Neural cell (in vitro differentiated cells): Measurements from ENCODE around the gene ZDHHC14. TPM values are rescaled to one million over a fixed set of nuclear protein-coding genes. Genes with fewer than 3 reads are reported as not detected.

ENCODE experiments used
- H2AFZ ChIP-seq: fragments of 200-600, 300-800 bp; sonication (generic), shearing (Covaris generic); 2 replicates; pipeline ENCODE4 v1.6.0; 2014; ENCODE audit warnings: low read depth, mild to moderate bottlenecking, antibody characterized with exemption, low read length, moderate library complexity
- H3F3A ChIP-seq: fragments of 200-600 bp; shearing (Covaris generic); 2 replicates; pipeline ENCODE4 v1.6.1; 2016; ENCODE audit warnings: mild to moderate bottlenecking, moderate library complexity, mixed read lengths, antibody characterized with exemption, low read length; ENCODE audit not compliant: insufficient read depth, poor library complexity, severe bottlenecking
- H3K27ac ChIP-seq: fragments of 200-600, 300-800 bp; sonication (generic), shearing (Covaris generic); 2 replicates; pipeline ENCODE4 v1.5.1; 2014; ENCODE audit warnings: mild to moderate bottlenecking, low read length, moderate library complexity
- H3K27me3 ChIP-seq: fragments of 300-800, 200-600 bp; sonication (generic), shearing (Covaris generic); 2 replicates; pipeline ENCODE4 v1.6.0; 2014; ENCODE audit warnings: mild to moderate bottlenecking, low read depth, low read length, moderate library complexity; ENCODE audit not compliant: insufficient read depth
- H3K36me3 ChIP-seq: fragments of 300-800, 200-600 bp; sonication (generic), shearing (Covaris generic); 2 replicates; pipeline ENCODE4 v1.5.1; 2014; ENCODE audit warnings: mild to moderate bottlenecking, antibody characterized with exemption, low read length, moderate library complexity; ENCODE audit not compliant: insufficient read depth
- H3K4me2 ChIP-seq: fragments of 300-800, 200-600 bp; sonication (generic), shearing (Covaris generic); 2 replicates; pipeline ENCODE4 v1.6.0; 2014; ENCODE audit warnings: mild to moderate bottlenecking, low read length
- H3K4me3 ChIP-seq: fragments of 300-800, 200-600 bp; sonication (generic), shearing (Covaris generic); 2 replicates; pipeline ENCODE4 v1.5.1; 2014; ENCODE audit warnings: mild to moderate bottlenecking, low read length, moderate library complexity
- H3K79me2 ChIP-seq: fragments of 200-600 bp; shearing (Covaris generic); replicated peaks from 2 replicates; pipeline ENCODE4 v1.6.0; 2014; ENCODE audit warnings: mild to moderate bottlenecking, low read length, moderate library complexity; ENCODE audit not compliant: insufficient read depth
- H3K9ac ChIP-seq: fragments of 300-800, 200-600 bp; sonication (generic), shearing (Covaris generic); 2 replicates; pipeline ENCODE4 v1.6.1; 2016; ENCODE audit warnings: mild to moderate bottlenecking, low read length, mixed read lengths
- H3K9me2 ChIP-seq: fragments of 200-600 bp; shearing (Covaris generic); 2 replicates; pipeline ENCODE4 v1.6.1; 2016; ENCODE audit warnings: mild to moderate bottlenecking, low read length, mixed read lengths; ENCODE audit not compliant: insufficient read depth
- H3K9me3 ChIP-seq: fragments of 200-600, 300-800 bp; sonication (generic), shearing (Covaris generic); 2 replicates; pipeline ENCODE4 v1.6.1; 2016; ENCODE audit warnings: mild to moderate bottlenecking, mixed run types, low read length, moderate library complexity, mixed read lengths
- H4K20me1 ChIP-seq: fragments of 200-600 bp; shearing (Covaris generic); 2 replicates; pipeline ENCODE4 v1.6.1; 2016; ENCODE audit warnings: mild to moderate bottlenecking, mixed run types; ENCODE audit not compliant: insufficient read depth
- EP300 ChIP-seq: fragments of 450-650 bp; conservative IDR thresholded peaks from 2 replicates; pipeline ENCODE4 v1.6.1; 2014; ENCODE audit warnings: antibody characterized with exemption, mild to moderate bottlenecking, moderate library complexity; ENCODE audit not compliant: poor library complexity, severe bottlenecking
- EZH2 ChIP-seq: fragments of 200-600, 300-800 bp; shearing (Covaris generic), sonication (generic); IDR thresholded peaks from 2 replicates; pipeline ENCODE4 v1.6.1; 2014; ENCODE audit warnings: antibody characterized with exemption, low read length, borderline replicate concordance, mild to moderate bottlenecking; ENCODE audit not compliant: insufficient read depth, poor library complexity, severe bottlenecking
- MXI1 ChIP-seq: fragments of 450-650 bp; conservative IDR thresholded peaks from 2 replicates; pipeline ENCODE4 v1.6.1; 2014; ENCODE audit warnings: antibody characterized with exemption, mild to moderate bottlenecking; ENCODE audit not compliant: poor library complexity, severe bottlenecking
- POLR2AphosphoS5 ChIP-seq: IDR thresholded peaks from 2 replicates; pipeline ENCODE4 v1.6.1; 2012
- RAD21 ChIP-seq: fragments of 450-650 bp; conservative IDR thresholded peaks from 2 replicates; pipeline ENCODE4 v1.6.1; 2014; ENCODE audit warnings: antibody characterized with exemption, mild to moderate bottlenecking, moderate library complexity
- SMC3 ChIP-seq: fragments of 450-650 bp; conservative IDR thresholded peaks from 2 replicates; pipeline ENCODE4 v1.6.1; 2014; ENCODE audit warnings: antibody characterized with exemption, mild to moderate bottlenecking, moderate library complexity; ENCODE audit not compliant: poor library complexity
- TAF1 ChIP-seq: IDR thresholded peaks from 2 replicates; pipeline ENCODE4 v1.6.1; 2012; ENCODE audit warnings: low read depth
- polyA plus RNA-seq: library from polyadenylated mRNA; depleted of rRNA; stranded (reverse); fragments of >200 nt; gene quantifications from 2 replicates; pipeline ENCODE4 v1.2.3, GENCODE V29; 2014
- TF ChIP-seq, protein P1 (sequence below): fragments of 450-650 bp; IDR thresholded peaks from 2 replicates; pipeline ENCODE4 v1.5.1; 2014; ENCODE audit warnings: antibody characterized with exemption, mild to moderate bottlenecking, moderate library complexity; ENCODE audit not compliant: poor library complexity, severe bottlenecking
- TF ChIP-seq, protein P2 (sequence below): IDR thresholded peaks from 2 replicates; pipeline ENCODE4 v1.6.1; 2012; ENCODE audit warnings: borderline replicate concordance

ZDHHC14 gene
- polyA plus RNA-seq, 1 donor from 2014 or later, result 4.1 TPM

DNA sequence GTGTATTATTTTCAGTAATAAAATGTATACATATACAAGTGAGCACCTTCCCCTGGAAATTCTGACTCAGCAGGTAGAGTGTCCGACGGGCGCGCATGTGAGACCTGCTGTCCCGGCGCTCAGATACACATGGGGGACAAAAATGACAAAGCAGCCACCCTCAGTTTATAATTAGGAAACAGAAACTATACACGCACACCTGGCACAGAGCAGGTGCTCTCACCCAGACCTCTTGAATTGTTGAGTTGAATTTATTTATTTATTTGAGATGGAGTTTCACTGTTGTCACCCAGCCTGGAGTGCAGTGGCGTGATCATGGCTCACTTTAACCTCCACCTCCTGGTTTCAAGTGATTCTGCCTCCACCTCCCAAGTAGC is 180.4 kb downstream of the ZDHHC14 start:
- H3K9me3 ChIP-seq, result no peaks in the 10 kb centered on the region
- H3K27me3 ChIP-seq, result no peaks in the 10 kb centered on the region
- no peak for TF ChIP-seq SMC3
- TF ChIP-seq RAD21, result no peak
- TF ChIP-seq, protein P1, sequence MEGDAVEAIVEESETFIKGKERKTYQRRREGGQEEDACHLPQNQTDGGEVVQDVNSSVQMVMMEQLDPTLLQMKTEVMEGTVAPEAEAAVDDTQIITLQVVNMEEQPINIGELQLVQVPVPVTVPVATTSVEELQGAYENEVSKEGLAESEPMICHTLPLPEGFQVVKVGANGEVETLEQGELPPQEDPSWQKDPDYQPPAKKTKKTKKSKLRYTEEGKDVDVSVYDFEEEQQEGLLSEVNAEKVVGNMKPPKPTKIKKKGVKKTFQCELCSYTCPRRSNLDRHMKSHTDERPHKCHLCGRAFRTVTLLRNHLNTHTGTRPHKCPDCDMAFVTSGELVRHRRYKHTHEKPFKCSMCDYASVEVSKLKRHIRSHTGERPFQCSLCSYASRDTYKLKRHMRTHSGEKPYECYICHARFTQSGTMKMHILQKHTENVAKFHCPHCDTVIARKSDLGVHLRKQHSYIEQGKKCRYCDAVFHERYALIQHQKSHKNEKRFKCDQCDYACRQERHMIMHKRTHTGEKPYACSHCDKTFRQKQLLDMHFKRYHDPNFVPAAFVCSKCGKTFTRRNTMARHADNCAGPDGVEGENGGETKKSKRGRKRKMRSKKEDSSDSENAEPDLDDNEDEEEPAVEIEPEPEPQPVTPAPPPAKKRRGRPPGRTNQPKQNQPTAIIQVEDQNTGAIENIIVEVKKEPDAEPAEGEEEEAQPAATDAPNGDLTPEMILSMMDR, result no peak
- no peak for TF ChIP-seq EZH2
- no peak for TF ChIP-seq MXI1
- TF ChIP-seq POLR2AphosphoS5, result no peak
- TF ChIP-seq, protein P2, sequence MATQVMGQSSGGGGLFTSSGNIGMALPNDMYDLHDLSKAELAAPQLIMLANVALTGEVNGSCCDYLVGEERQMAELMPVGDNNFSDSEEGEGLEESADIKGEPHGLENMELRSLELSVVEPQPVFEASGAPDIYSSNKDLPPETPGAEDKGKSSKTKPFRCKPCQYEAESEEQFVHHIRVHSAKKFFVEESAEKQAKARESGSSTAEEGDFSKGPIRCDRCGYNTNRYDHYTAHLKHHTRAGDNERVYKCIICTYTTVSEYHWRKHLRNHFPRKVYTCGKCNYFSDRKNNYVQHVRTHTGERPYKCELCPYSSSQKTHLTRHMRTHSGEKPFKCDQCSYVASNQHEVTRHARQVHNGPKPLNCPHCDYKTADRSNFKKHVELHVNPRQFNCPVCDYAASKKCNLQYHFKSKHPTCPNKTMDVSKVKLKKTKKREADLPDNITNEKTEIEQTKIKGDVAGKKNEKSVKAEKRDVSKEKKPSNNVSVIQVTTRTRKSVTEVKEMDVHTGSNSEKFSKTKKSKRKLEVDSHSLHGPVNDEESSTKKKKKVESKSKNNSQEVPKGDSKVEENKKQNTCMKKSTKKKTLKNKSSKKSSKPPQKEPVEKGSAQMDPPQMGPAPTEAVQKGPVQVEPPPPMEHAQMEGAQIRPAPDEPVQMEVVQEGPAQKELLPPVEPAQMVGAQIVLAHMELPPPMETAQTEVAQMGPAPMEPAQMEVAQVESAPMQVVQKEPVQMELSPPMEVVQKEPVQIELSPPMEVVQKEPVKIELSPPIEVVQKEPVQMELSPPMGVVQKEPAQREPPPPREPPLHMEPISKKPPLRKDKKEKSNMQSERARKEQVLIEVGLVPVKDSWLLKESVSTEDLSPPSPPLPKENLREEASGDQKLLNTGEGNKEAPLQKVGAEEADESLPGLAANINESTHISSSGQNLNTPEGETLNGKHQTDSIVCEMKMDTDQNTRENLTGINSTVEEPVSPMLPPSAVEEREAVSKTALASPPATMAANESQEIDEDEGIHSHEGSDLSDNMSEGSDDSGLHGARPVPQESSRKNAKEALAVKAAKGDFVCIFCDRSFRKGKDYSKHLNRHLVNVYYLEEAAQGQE, result no peak
- no peak for TF ChIP-seq EP300
- no peak for TF ChIP-seq TAF1
- H3F3A ChIP-seq, result no peaks in the 10 kb centered on the region
- no peak overlapping the region for H3K4me2 ChIP-seq
- no peaks in the 10 kb centered on the region for H3K36me3 ChIP-seq
- H3K9me2 ChIP-seq, result no peaks in the 10 kb centered on the region
- no peak overlapping the region for H3K27ac ChIP-seq
- no peak overlapping the region for H2AFZ ChIP-seq
- H3K79me2 ChIP-seq, result no peaks in the 10 kb centered on the region
- H4K20me1 ChIP-seq, result no peaks in the 10 kb centered on the region
- no peak overlapping the region for H3K9ac ChIP-seq
- H3K4me3 ChIP-seq, result no peak overlapping the region

DNA sequence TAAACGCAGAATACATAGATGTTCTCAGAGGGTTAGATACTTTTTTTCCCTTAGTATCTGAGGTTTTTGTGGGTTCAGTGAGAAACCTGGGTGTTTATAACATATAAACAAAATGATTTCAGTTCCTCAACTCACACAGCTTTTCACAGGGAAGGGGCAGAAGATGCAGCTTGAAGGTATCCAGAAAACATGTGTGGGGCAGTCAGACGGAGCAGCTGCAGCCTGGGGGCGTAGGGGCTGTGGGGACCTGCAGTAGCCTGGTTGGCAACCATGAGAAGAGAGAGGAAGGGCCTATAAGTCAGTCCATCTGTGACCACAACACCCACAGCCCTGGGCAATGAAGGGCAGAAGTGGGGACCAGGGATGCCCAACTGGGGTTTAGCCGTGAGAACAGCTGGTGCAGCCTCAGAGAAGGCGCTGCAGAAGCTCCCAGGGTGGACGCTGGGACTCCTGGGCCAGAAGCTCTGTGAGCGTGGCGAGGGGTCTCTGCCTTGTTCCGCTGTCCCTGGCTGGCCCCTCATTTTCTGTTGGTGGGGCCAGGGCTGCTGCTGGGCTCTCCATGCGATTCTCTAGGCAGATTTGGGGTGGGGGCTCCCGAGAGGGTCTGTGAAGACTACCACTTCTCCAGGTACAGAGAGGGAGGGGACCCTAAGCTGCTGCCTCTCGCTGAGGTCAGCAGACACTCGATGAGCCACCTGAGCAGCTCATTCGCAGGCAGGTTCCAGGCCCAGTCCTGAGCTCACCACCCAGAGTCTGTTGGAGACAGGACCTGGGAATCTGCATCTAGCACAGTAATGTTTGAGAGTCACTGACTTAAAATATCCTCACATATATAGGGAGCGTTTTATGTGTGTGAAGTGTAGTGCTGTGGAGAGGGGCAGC is 181.2 kb downstream of the ZDHHC14 start:
- Histone ChIP-seq H3K9ac (no peak overlapping the region), H3F3A (no peaks in the 10 kb centered on the region), H3K9me3 (no peaks in the 10 kb centered on the region), H3K79me2 (no peaks in the 10 kb centered on the region), H3K9me2 (no peaks in the 10 kb centered on the region), H2AFZ (no peak overlapping the region), H3K27ac (no peak overlapping the region), H3K4me2 (no peak overlapping the region), H4K20me1 (no peaks in the 10 kb centered on the region), H3K36me3 (no peaks in the 10 kb centered on the region), H3K27me3 (no peaks in the 10 kb centered on the region), H3K4me3 (no peak overlapping the region)
- TF ChIP-seq TAF1 (no peak), POLR2AphosphoS5 (no peak), EZH2 (no peak), SMC3 (no peak), MXI1 (no peak), EP300 (no peak), RAD21 (no peak)
- TF ChIP-seq, protein P2, result no peak
- TF ChIP-seq, protein P1, result no peak
